ENCODE results near the gene ACBD6. TPM values are rescaled to one million over a fixed set of nuclear protein-coding genes. Genes with fewer than 3 reads are reported as not detected.

The ACBD6 gene
- total and polyA plus RNA-seq, 4 experiments from 2014 or later = 31.7 to 64.2 (median 44.9) TPM

- intact Hi-C loops (cut with micrococcal nuclease) = no loop called here
- Mint-ChIP-seq H3K9me3 (no peaks in the 10 kb centered on the region), H3K4me1 (no peaks in the 10 kb centered on the region), H3K27me3 (peaks cover 0 to 3% of the 10 kb centered on the region in 2 donors), H3K27ac (no peak overlapping the region), H3K36me3 (no peaks in the 10 kb centered on the region), H3K4me3 (no peak overlapping the region)
- ChIA-PET POLR2A (ENCODE audit: partially characterized antibody) (no interaction called here), CTCF (ENCODE audit: partially characterized antibody) (interaction anchor here (0.8 to 11.1 kb wide), 5 partner anchors 16 to 631 kb away, joined by 3 to 146 read pairs (median 3); no protein-coding TSS in a partner anchor)
- Histone ChIP-seq H3K9me3 (ENCODE audit: control insufficient read depth in 1 of 2, low read length in 2 of 2) (no peaks in the 10 kb centered on the region), H3K27ac (ENCODE audit: low read depth, low read length) (no peak overlapping the region), H3K36me3 (ENCODE audit: insufficient read depth, low read length) (no peaks in the 10 kb centered on the region), H3K4me3 (ENCODE audit: low read length in 2 of 2) (no peak overlapping the region), H3K27me3 (ENCODE audit: insufficient read depth, low read length) (no peaks in the 10 kb centered on the region), H3K4me1 (ENCODE audit: insufficient read depth, low read length) (no peaks in the 10 kb centered on the region)
- DNase-seq = no peak
Observed at GRCh38 chr1:180534214-180534613, 31.8 kb upstream of the ACBD6 start.

GRCh38 chr1:180533266-180533987 is 31.1 kb upstream of the ACBD6 start:
- Mint-ChIP-seq H3K36me3 (no peaks in the 10 kb centered on the region), H3K4me1 (no peaks in the 10 kb centered on the region), H3K4me3 (peak overlapping the region in 1 of 8 donors; percentile 24), H3K27me3 (peaks cover 0 to 3% of the 10 kb centered on the region in 2 donors), H3K27ac (peak overlapping the region in 1 of 7 donors; percentile 20), H3K9me3 (no peaks in the 10 kb centered on the region)
- CTCF ChIA-PET (ENCODE audit: partially characterized antibody) = interaction anchor here (0.8 to 11.1 kb wide), 9 partner anchors 15 to 632 kb away, joined by 3 to 146 read pairs (median 4); no protein-coding TSS in a partner anchor
- intact Hi-C loops (cut with micrococcal nuclease) = loop anchor here (1.0 kb wide), 2 partner anchors 328 to 633 kb away; no protein-coding TSS in a partner anchor
- Histone ChIP-seq H3K4me1 (ENCODE audit: insufficient read depth, low read length) (no peaks in the 10 kb centered on the region), H3K4me3 (ENCODE audit: low read length in 2 of 2) (no peak overlapping the region), H3K9me3 (ENCODE audit: control insufficient read depth in 1 of 2, low read length in 2 of 2) (no peaks in the 10 kb centered on the region), H3K36me3 (ENCODE audit: insufficient read depth, low read length) (no peaks in the 10 kb centered on the region), H3K27ac (ENCODE audit: low read depth, low read length) (no peak overlapping the region), H3K27me3 (ENCODE audit: insufficient read depth, low read length) (no peaks in the 10 kb centered on the region)
- POLR2A ChIA-PET (ENCODE audit: partially characterized antibody) = no interaction called here
- DNase-seq = peak; percentile 40 to 58 (median 45)

- H3K36me3 Mint-ChIP-seq = no peaks in the 10 kb centered on the region
- no peak for DNase-seq
- no peak overlapping the region for H3K27ac Mint-ChIP-seq
- H3K4me3 Mint-ChIP-seq = no peak overlapping the region
- Histone ChIP-seq H3K27ac (ENCODE audit: low read depth, low read length) (no peak overlapping the region), H3K9me3 (ENCODE audit: control insufficient read depth in 1 of 2, low read length in 2 of 2) (no peaks in the 10 kb centered on the region), H3K4me1 (ENCODE audit: insufficient read depth, low read length) (no peaks in the 10 kb centered on the region), H3K27me3 (ENCODE audit: insufficient read depth, low read length) (no peaks in the 10 kb centered on the region), H3K4me3 (ENCODE audit: low read length in 2 of 2) (no peak overlapping the region), H3K36me3 (ENCODE audit: insufficient read depth, low read length) (no peaks in the 10 kb centered on the region)
- no peaks in the 10 kb centered on the region for H3K4me1 Mint-ChIP-seq
- H3K27me3 Mint-ChIP-seq = peaks cover 0 to 3% of the 10 kb centered on the region in 2 donors
- intact Hi-C loops (cut with micrococcal nuclease) = loop anchor here (1.0 kb wide), 2 partner anchors 328 to 633 kb away; no protein-coding TSS in a partner anchor
- POLR2A ChIA-PET (ENCODE audit: partially characterized antibody) = no interaction called here
- H3K9me3 Mint-ChIP-seq = no peaks in the 10 kb centered on the region
- CTCF ChIA-PET (ENCODE audit: partially characterized antibody) = interaction anchor here (0.8 to 11.1 kb wide), 8 partner anchors 15 to 633 kb away, joined by 3 to 146 read pairs (median 4); no protein-coding TSS in a partner anchor
Observed at GRCh38 chr1:180532854-180533253, 30.5 kb upstream of the ACBD6 start.

- CTCF ChIA-PET (ENCODE audit: partially characterized antibody) = interaction anchor here (1.1 to 11.1 kb wide), 2 partner anchors 333 to 347 kb away, joined by 4 to 146 read pairs; no protein-coding TSS in a partner anchor
- H3K4me3 ChIP-seq (ENCODE audit: low read length in 2 of 2) = no peak overlapping the region
- no peak overlapping the region for H3K27ac ChIP-seq (ENCODE audit: low read depth, low read length)
- no peaks in the 10 kb centered on the region for H3K36me3 ChIP-seq (ENCODE audit: insufficient read depth, low read length)
- no peaks in the 10 kb centered on the region for H3K9me3 ChIP-seq (ENCODE audit: control insufficient read depth in 1 of 2, low read length in 2 of 2)
- no peaks in the 10 kb centered on the region for H3K4me1 ChIP-seq (ENCODE audit: insufficient read depth, low read length)
- no peaks in the 10 kb centered on the region for H3K9me3 Mint-ChIP-seq
- H3K27me3 Mint-ChIP-seq = peaks cover 0 to 6% of the 10 kb centered on the region in 2 donors
- no peaks in the 10 kb centered on the region for H3K27me3 ChIP-seq (ENCODE audit: insufficient read depth, low read length)
- no peaks in the 10 kb centered on the region for H3K36me3 Mint-ChIP-seq
- no peak overlapping the region for H3K4me3 Mint-ChIP-seq
- peaks cover 0 to 2% (median 0%) of the 10 kb centered on the region in 4 donors for H3K4me1 Mint-ChIP-seq
- no peak for DNase-seq
- POLR2A ChIA-PET (ENCODE audit: partially characterized antibody) = no interaction called here
- no peak overlapping the region for H3K27ac Mint-ChIP-seq
- intact Hi-C loops (cut with micrococcal nuclease) = no loop called here
Observed at GRCh38 chr1:180530501-180530900, 28.1 kb upstream of the ACBD6 start.

- H3K4me3 Mint-ChIP-seq = no peak overlapping the region
- no peaks in the 10 kb centered on the region for H3K36me3 Mint-ChIP-seq
- no peaks in the 10 kb centered on the region for H3K4me1 ChIP-seq (ENCODE audit: insufficient read depth, low read length)
- H3K9me3 Mint-ChIP-seq = no peaks in the 10 kb centered on the region
- H3K27ac Mint-ChIP-seq = no peak overlapping the region
- no peaks in the 10 kb centered on the region for H3K36me3 ChIP-seq (ENCODE audit: insufficient read depth, low read length)
- H3K4me3 ChIP-seq (ENCODE audit: low read length in 2 of 2) = no peak overlapping the region
- ChIA-PET POLR2A (ENCODE audit: partially characterized antibody) (interaction anchor here (0.8 kb wide), 1 partner anchor 27 kb away, joined by 3 read pairs; the partner anchor contains the start of gene ACBD6), CTCF (ENCODE audit: partially characterized antibody) (interaction anchor here (1.4 to 11.1 kb wide), 2 partner anchors 13 to 334 kb away, joined by 6 to 146 read pairs; no protein-coding TSS in a partner anchor)
- no peaks in the 10 kb centered on the region for H3K27me3 ChIP-seq (ENCODE audit: insufficient read depth, low read length)
- H3K4me1 Mint-ChIP-seq = peaks cover 0 to 2% (median under 1%) of the 10 kb centered on the region in 4 donors
- H3K27me3 Mint-ChIP-seq = peaks cover 0 to 3% of the 10 kb centered on the region in 2 donors
- H3K9me3 ChIP-seq (ENCODE audit: control insufficient read depth in 1 of 2, low read length in 2 of 2) = no peaks in the 10 kb centered on the region
- H3K27ac ChIP-seq (ENCODE audit: low read depth, low read length) = no peak overlapping the region
- intact Hi-C loops (cut with micrococcal nuclease) = no loop called here
- DNase-seq = no peak
Observed at GRCh38 chr1:180528868-180529470, 26.6 kb upstream of the ACBD6 start.

- H3K4me3 ChIP-seq (ENCODE audit: low read length in 2 of 2) = no peak overlapping the region
- Mint-ChIP-seq H3K36me3 (no peaks in the 10 kb centered on the region), H3K4me3 (no peak overlapping the region), H3K27ac (no peak overlapping the region), H3K27me3 (peaks cover 0 to 3% of the 10 kb centered on the region in 2 donors), H3K9me3 (no peaks in the 10 kb centered on the region), H3K4me1 (peaks cover 0 to 2% (median under 1%) of the 10 kb centered on the region in 4 donors)
- no peaks in the 10 kb centered on the region for H3K9me3 ChIP-seq (ENCODE audit: control insufficient read depth in 1 of 2, low read length in 2 of 2)
- no peak overlapping the region for H3K27ac ChIP-seq (ENCODE audit: low read depth, low read length)
- POLR2A ChIA-PET (ENCODE audit: partially characterized antibody) = no interaction called here
- no peak for DNase-seq
- intact Hi-C loops (cut with micrococcal nuclease) = no loop called here
- CTCF ChIA-PET (ENCODE audit: partially characterized antibody) = interaction anchor here (0.6 kb wide), 1 partner anchor 486 kb away, joined by 3 read pairs; no protein-coding TSS in a partner anchor
- H3K36me3 ChIP-seq (ENCODE audit: insufficient read depth, low read length) = no peaks in the 10 kb centered on the region
- no peaks in the 10 kb centered on the region for H3K27me3 ChIP-seq (ENCODE audit: insufficient read depth, low read length)
- no peaks in the 10 kb centered on the region for H3K4me1 ChIP-seq (ENCODE audit: insufficient read depth, low read length)
Observed at GRCh38 chr1:180527101-180527669, 24.8 kb upstream of the ACBD6 start.

- DNase-seq = no peak
- H3K27me3 ChIP-seq (ENCODE audit: insufficient read depth, low read length) = no peaks in the 10 kb centered on the region
- intact Hi-C loops (cut with micrococcal nuclease) = no loop called here
- Mint-ChIP-seq H3K27ac (peak overlapping the region in 1 of 7 donors; percentile 82), H3K36me3 (no peaks in the 10 kb centered on the region), H3K9me3 (no peaks in the 10 kb centered on the region), H3K4me1 (peaks cover 0 to 2% (median under 1%) of the 10 kb centered on the region in 4 donors), H3K4me3 (no peak overlapping the region), H3K27me3 (peaks cover 0 to 3% of the 10 kb centered on the region in 2 donors)
- no peak overlapping the region for H3K27ac ChIP-seq (ENCODE audit: low read depth, low read length)
- H3K4me3 ChIP-seq (ENCODE audit: low read length in 2 of 2) = no peak overlapping the region
- no peaks in the 10 kb centered on the region for H3K4me1 ChIP-seq (ENCODE audit: insufficient read depth, low read length)
- no peaks in the 10 kb centered on the region for H3K9me3 ChIP-seq (ENCODE audit: control insufficient read depth in 1 of 2, low read length in 2 of 2)
- CTCF ChIA-PET (ENCODE audit: partially characterized antibody) = interaction anchor here (0.7 kb wide), 1 partner anchor 335 kb away, joined by 3 read pairs; no protein-coding TSS in a partner anchor
- no peaks in the 10 kb centered on the region for H3K36me3 ChIP-seq (ENCODE audit: insufficient read depth, low read length)
- POLR2A ChIA-PET (ENCODE audit: partially characterized antibody) = no interaction called here
Observed at GRCh38 chr1:180525715-180526039, 23.3 kb upstream of the ACBD6 start.

All from CD4-positive, alpha-beta memory T cell (primary cell).